OCI-LY7 (cell line): ENCODE measurements around the gene CCDC85A. TPM values are rescaled to one million over a fixed set of nuclear protein-coding genes. Genes with fewer than 3 reads are reported as not detected.

Experiments used
- BruUV-seq: library from RNA; stranded (reverse); fragments of 400-500 nt; replicated peaks from 2 replicates; lab custom pipeline; 2021; lab: Mats Ljungman, UMichigan
- CTCF ChIA-PET: fragments of 300-600 bp; sonication (Branson Sonifier 250); formaldehyde crosslinking; loops from one replicate; lab custom pipeline; 2022; ENCODE audit warnings: antibody characterized with exemption; ENCODE audit not compliant: unreplicated experiment; lab: Charles Lee
- POLR2A ChIA-PET: fragments of 300-600 bp; sonication (Branson Sonifier 250); formaldehyde crosslinking; loops from one replicate; lab custom pipeline; 2022; ENCODE audit warnings: antibody characterized with exemption; lab: Charles Lee
- DNase-seq: peaks from one replicate; pipeline ENCODE4 v3.0.0-alpha.2; 2015; ENCODE audit warnings: low spot score
- H2AFZ ChIP-seq: fragments of 200-600 bp; sonication (generic), shearing (Covaris generic); 2 replicates; pipeline ENCODE4 v1.6.1; 2014; ENCODE audit warnings: mild to moderate bottlenecking, antibody characterized with exemption, low read length, moderate library complexity
- H3K27ac ChIP-seq: fragments of 200-600 bp; sonication (generic); 2 replicates; pipeline ENCODE4 v1.5.1; 2014; ENCODE audit warnings: mixed run types, low read depth, mild to moderate bottlenecking, moderate library complexity, low read length, inconsistent platforms; ENCODE audit not compliant: poor library complexity, severe bottlenecking
- H3K36me3 ChIP-seq: fragments of 200-600 bp; sonication (generic); 2 replicates; pipeline ENCODE4 v1.6.1; 2014; ENCODE audit warnings: mild to moderate bottlenecking, antibody characterized with exemption, low read length, moderate library complexity, mixed read lengths; ENCODE audit not compliant: insufficient read depth
- H3K4me1 ChIP-seq: fragments of 200-600 bp; sonication (generic); 2 replicates; pipeline ENCODE4 v1.5.1; 2014; ENCODE audit warnings: mild to moderate bottlenecking, low read length; ENCODE audit not compliant: insufficient read depth, poor library complexity, severe bottlenecking
- H3K4me2 ChIP-seq: fragments of 200-600 bp; sonication (generic); 2 replicates; pipeline ENCODE4 v1.6.1; 2014; ENCODE audit warnings: mild to moderate bottlenecking, low read length
- H3K4me3 ChIP-seq: fragments of 200-600 bp; sonication (generic); 2 replicates; pipeline ENCODE4 v1.5.1; 2014; ENCODE audit warnings: mild to moderate bottlenecking, low read depth, low read length; ENCODE audit not compliant: poor library complexity, severe bottlenecking
- H3K79me2 ChIP-seq: fragments of 200-600 bp; sonication (generic); 2 replicates; pipeline ENCODE4 v1.6.1; 2016; ENCODE audit warnings: low read depth, mild to moderate bottlenecking, low read length, moderate library complexity, mixed read lengths; ENCODE audit not compliant: insufficient read depth
- H3K9me2 ChIP-seq: fragments of 200-600 bp; sonication (generic); 2 replicates; pipeline ENCODE4 v1.6.1; 2016; ENCODE audit warnings: mild to moderate bottlenecking, low read length, mixed read lengths; ENCODE audit not compliant: insufficient read depth
- H3K9me3 ChIP-seq: fragments of 200-600 bp; sonication (generic); 2 replicates; pipeline ENCODE4 v1.6.1; 2014; ENCODE audit warnings: mild to moderate bottlenecking, mixed run types, low read length, mixed read lengths
- H4K20me1 ChIP-seq: fragments of 200-600 bp; sonication (generic); 2 replicates; pipeline ENCODE4 v1.6.1; 2014; ENCODE audit warnings: mild to moderate bottlenecking, antibody characterized with exemption, low read length, moderate library complexity, mixed read lengths; ENCODE audit not compliant: insufficient read depth
- CTCF ChIP-seq: fragments of 200-600 bp; sonication (generic); conservative IDR thresholded peaks from 2 replicates; pipeline ENCODE4 v1.5.1; 2014; ENCODE audit warnings: mild to moderate bottlenecking, antibody characterized with exemption, low read length, moderate library complexity, mixed read lengths
- EZH2phosphoT487 ChIP-seq: fragments of 200-600 bp; sonication (generic); IDR thresholded peaks from 2 replicates; pipeline ENCODE4 v1.6.1; 2018; ENCODE audit warnings: low read depth, borderline replicate concordance, mild to moderate bottlenecking, mixed run types, antibody characterized with exemption, low read length, moderate library complexity, mixed read lengths
- intact Hi-C: fragments of 100-400 bp; cut with micrococcal nuclease; formaldehyde crosslinking; loops from one replicate; pipeline ENCODE4 v1.10.0; 2022; ENCODE audit not compliant: unreplicated experiment
- total RNA-seq, 2 experiments: library from RNA; depleted of rRNA in 1 of 2; stranded (reverse); fragments of >200 nt in 1 of 2; shearing (Covaris generic) in 1 of 2; gene quantifications; 2 replicates each; pipeline ENCODE4 v1.2.3, GENCODE V29; 2014 to 2022

The CCDC85A gene
- total RNA-seq, 2 experiments from 2014 or later, result not detected

GRCh38 chr2:56291711-56292110, 107.9 kb downstream of the CCDC85A start:
- H3K4me2 ChIP-seq, result no peak overlapping the region
- DNase-seq, result no peak
- H3K9me3 ChIP-seq, result no peaks in the 10 kb centered on the region
- TF ChIP-seq EZH2phosphoT487 (no peak), CTCF (no peak)
- no peaks in the 10 kb centered on the region for H3K79me2 ChIP-seq
- no peaks in the 10 kb centered on the region for H4K20me1 ChIP-seq
- no peaks in the 10 kb centered on the region for H3K36me3 ChIP-seq
- no peaks in the 10 kb centered on the region for H3K4me1 ChIP-seq
- intact Hi-C loops, result no loop called here
- POLR2A ChIA-PET, result no interaction called here
- no peak overlapping the region for H2AFZ ChIP-seq
- no peaks in the 10 kb centered on the region for H3K9me2 ChIP-seq
- no peak overlapping the region for H3K27ac ChIP-seq
- BruUV-seq, result no TSS peak
- CTCF ChIA-PET, result no interaction called here
- no peak overlapping the region for H3K4me3 ChIP-seq

GRCh38 chr2:56292951-56293350, 109.2 kb downstream of the CCDC85A start:
- H3K9me2 ChIP-seq, result no peaks in the 10 kb centered on the region
- TF ChIP-seq CTCF, result no peak
- TF ChIP-seq EZH2phosphoT487, result no peak
- no peak overlapping the region for H3K4me3 ChIP-seq
- DNase-seq, result no peak
- H3K9me3 ChIP-seq, result no peaks in the 10 kb centered on the region
- no peaks in the 10 kb centered on the region for H3K79me2 ChIP-seq
- ChIA-PET POLR2A (no interaction called here), CTCF (no interaction called here)
- H4K20me1 ChIP-seq, result no peaks in the 10 kb centered on the region
- H2AFZ ChIP-seq, result no peak overlapping the region
- H3K36me3 ChIP-seq, result no peaks in the 10 kb centered on the region
- BruUV-seq, result no TSS peak
- H3K4me1 ChIP-seq, result no peaks in the 10 kb centered on the region
- H3K27ac ChIP-seq, result no peak overlapping the region
- no peak overlapping the region for H3K4me2 ChIP-seq
- intact Hi-C loops, result no loop called here

- H3K4me2 ChIP-seq, result no peak overlapping the region
- TF ChIP-seq EZH2phosphoT487 (no peak), CTCF (no peak)
- H3K4me1 ChIP-seq, result no peaks in the 10 kb centered on the region
- H3K9me3 ChIP-seq, result no peaks in the 10 kb centered on the region
- H3K4me3 ChIP-seq, result no peak overlapping the region
- intact Hi-C loops, result no loop called here
- BruUV-seq, result no TSS peak
- CTCF ChIA-PET, result no interaction called here
- H3K36me3 ChIP-seq, result no peaks in the 10 kb centered on the region
- POLR2A ChIA-PET, result no interaction called here
- H3K27ac ChIP-seq, result no peak overlapping the region
- H4K20me1 ChIP-seq, result no peaks in the 10 kb centered on the region
- H3K79me2 ChIP-seq, result no peaks in the 10 kb centered on the region
- no peaks in the 10 kb centered on the region for H3K9me2 ChIP-seq
- no peak overlapping the region for H2AFZ ChIP-seq
- no peak for DNase-seq
These were observed 111.9 kb downstream of the CCDC85A start for GRCh38 chr2:56295666-56296065.
